GM10248 (cell line): ENCODE data around the gene TLE3.

Experiments
- CTCF ChIA-PET: fragments of 300-600 bp; sonication (Branson Sonifier 250); formaldehyde crosslinking; extraction: SDS; loops from one replicate; lab custom pipeline; 2021; ENCODE audit warnings: antibody characterized with exemption; lab: Yijun Ruan, JAX
- POLR2A ChIA-PET: fragments of 350-650 bp; sonication (Branson Sonifier 250); formaldehyde crosslinking; extraction: SDS; loops from one replicate; lab custom pipeline; 2020; ENCODE audit warnings: antibody characterized with exemption; lab: Yijun Ruan, JAX
- DNase-seq: peaks from one replicate; pipeline ENCODE4 v3.0.0; 2012; ENCODE audit errors: extremely low spot score
- TF ChIP-seq, protein P1 (sequence below): IDR thresholded peaks from 2 replicates; pipeline ENCODE4 v1.5.1; 2012; ENCODE audit warnings: mild to moderate bottlenecking, low read depth; ENCODE audit errors: extremely low read depth, missing control alignments, control extremely low read depth

The TLE3 gene

DNA sequence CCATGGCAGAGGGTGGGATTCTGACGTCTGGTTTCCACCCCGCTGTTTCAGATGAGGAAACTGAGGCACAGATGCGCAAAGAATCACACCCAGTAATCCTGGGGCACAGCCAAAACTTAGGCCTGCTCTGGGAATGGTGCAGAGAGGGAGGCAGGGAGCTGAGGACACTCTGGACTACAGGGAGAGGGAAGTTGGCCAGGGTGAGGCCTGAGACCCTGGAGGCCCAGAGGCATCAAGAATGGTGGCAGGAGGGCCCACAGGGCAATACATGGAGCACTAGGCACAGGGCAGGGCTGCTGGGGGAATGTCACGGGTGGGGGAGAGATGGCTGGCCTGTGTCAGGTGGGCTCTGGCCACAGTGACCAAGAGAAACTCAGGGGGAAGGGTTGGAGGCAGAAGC lies 63.6 kb downstream of the TLE3 start:
- DNase-seq, result no peak
- CTCF ChIA-PET, result interaction anchor here (0.8 kb wide), 1 partner anchor 11 kb away, joined by 4 read pairs; no protein-coding TSS in a partner anchor
- POLR2A ChIA-PET, result no interaction called here
- TF ChIP-seq, protein P1, sequence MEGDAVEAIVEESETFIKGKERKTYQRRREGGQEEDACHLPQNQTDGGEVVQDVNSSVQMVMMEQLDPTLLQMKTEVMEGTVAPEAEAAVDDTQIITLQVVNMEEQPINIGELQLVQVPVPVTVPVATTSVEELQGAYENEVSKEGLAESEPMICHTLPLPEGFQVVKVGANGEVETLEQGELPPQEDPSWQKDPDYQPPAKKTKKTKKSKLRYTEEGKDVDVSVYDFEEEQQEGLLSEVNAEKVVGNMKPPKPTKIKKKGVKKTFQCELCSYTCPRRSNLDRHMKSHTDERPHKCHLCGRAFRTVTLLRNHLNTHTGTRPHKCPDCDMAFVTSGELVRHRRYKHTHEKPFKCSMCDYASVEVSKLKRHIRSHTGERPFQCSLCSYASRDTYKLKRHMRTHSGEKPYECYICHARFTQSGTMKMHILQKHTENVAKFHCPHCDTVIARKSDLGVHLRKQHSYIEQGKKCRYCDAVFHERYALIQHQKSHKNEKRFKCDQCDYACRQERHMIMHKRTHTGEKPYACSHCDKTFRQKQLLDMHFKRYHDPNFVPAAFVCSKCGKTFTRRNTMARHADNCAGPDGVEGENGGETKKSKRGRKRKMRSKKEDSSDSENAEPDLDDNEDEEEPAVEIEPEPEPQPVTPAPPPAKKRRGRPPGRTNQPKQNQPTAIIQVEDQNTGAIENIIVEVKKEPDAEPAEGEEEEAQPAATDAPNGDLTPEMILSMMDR, result no peak

DNA sequence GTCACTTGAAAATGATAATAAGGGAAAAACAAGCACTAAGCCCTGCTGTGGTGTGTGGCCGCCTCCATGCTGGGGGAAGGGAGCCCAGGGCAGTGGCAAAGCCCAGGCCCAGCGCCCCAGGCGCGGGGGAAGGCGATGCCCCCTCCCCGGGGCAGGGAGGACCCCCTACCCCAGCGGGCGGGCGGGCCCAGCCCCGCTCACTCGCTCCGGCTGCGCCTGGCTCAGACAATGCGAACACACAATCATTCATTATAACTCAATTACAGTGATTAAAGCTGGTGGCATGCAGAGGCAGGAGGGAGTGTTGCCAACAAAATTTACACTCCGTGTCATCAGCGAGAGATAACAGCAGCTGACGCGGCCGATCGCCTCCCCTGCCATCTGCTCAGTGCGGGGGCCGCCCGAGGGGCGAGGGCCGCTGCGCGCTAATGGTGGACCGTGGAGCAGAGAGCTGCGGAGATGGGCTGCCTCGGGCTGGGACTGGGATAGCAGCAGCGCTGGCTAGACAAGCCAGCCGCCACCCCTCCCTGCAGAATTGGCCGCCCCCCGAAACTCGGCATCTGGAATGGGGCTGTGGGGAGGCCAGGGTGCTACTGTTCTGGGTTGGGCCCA lies 64.1 kb downstream of the TLE3 start:
- TF ChIP-seq, protein P1, result no peak
- POLR2A ChIA-PET, result no interaction called here
- DNase-seq, result no peak
- CTCF ChIA-PET, result interaction anchor here (0.8 kb wide), 1 partner anchor 10 kb away, joined by 4 read pairs; no protein-coding TSS in a partner anchor

DNA sequence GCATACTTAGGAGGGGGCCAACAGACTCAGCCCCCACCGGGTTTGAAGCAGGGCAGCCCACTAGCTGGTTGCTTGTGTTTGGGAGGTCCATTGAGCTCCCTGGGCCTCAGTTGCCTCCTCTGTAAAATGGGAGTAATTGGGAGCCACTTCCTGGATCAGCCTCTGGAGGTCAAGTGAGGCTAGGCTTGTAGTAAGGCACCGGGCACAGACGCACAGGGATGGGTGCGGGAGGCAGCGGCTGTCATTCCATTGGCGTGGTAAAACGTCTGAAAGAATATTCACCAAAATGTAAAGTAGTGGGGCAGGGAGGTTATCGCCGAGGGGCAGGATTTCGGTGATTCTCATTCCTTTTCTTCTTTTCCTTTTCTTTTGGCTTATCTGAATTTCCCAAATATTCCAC lies 64.6 kb downstream of the TLE3 start:
- POLR2A ChIA-PET, result no interaction called here
- DNase-seq, result no peak
- TF ChIP-seq, protein P1, result no peak
- CTCF ChIA-PET, result no interaction called here

DNA sequence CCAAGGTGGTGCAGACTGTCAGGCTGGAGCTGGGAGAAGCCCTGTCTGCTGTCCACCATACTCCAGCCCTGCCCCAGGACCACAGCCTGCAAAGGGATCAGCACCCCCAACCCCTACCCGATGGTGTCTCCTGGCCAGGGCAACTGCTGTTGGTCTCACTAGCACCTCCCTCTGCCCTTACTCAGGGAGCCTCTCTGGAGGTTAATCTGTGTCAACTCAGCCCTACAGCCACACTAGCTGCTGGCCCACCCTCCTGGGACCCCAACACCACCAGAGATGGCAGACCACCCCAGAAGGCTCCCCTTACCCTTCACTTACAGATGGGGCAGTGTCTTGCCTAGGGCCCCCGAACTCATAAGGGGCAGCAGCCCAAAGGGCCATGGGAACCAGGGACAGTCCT lies 65.2 kb downstream of the TLE3 start:
- ChIA-PET POLR2A (no interaction called here), CTCF (no interaction called here)
- TF ChIP-seq, protein P1, result no peak

DNA sequence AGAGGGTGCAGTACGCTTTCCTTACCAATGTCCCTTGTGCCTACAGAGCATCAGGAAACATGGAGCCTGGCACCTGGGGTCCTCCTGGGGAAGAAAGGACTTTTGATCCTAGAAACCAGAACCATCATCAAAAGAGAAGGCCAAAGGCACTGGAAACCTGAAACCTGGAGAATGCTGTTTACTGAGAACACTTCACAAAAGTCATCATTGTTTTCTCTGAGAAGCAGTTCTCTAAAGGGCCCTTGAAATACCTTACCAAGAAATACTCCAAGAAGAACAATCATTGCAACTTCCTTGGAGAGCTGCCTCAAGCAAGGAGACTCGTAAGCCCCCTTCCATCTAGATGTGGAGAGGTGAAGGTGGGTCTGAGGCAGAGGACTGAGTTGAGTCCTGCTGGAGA lies 66.0 kb downstream of the TLE3 start:
- TF ChIP-seq, protein P1, result no peak
- ChIA-PET POLR2A (no interaction called here), CTCF (interaction anchor here (1.1 kb wide), 1 partner anchor 8 kb away, joined by 5 read pairs; no protein-coding TSS in a partner anchor)
- DNase-seq, result no peak

More for the DNA sequence above, 65.2 kb downstream of the TLE3 start:
- DNase-seq, result no peak

DNA sequence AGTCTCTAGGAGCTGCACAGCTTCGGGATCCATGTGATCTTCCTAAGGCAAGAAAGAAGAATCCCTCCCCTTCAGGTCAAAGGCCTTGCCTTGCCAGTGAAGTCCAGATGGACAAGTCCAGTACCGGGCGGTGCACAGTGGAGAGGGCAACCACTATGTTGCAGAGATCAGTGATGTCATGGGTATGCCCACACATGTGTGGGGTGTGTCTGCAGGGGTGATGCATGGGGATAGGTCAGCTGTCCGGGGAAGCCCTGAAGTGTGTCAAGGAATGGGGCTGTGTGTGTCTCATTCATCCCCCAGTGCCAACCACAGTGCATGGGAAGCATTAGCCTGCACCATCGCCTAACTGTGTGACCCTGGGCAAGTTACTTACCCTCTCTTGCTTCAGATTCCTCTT lies 66.5 kb downstream of the TLE3 start:
- CTCF ChIA-PET, result interaction anchor here (1.1 kb wide), 1 partner anchor 9 kb away, joined by 5 read pairs; no protein-coding TSS in a partner anchor
- POLR2A ChIA-PET, result no interaction called here
- DNase-seq, result no peak
- TF ChIP-seq, protein P1, result no peak
